H1 (cell line): ENCODE data around the gene GPR35. TPM values are rescaled to one million over a fixed set of nuclear protein-coding genes. Genes with fewer than 3 reads are reported as not detected.

Source experiments
- CTCF ChIA-PET: fragments of 300-600 bp; sonication (Branson Sonifier 250); formaldehyde crosslinking; loops from one replicate; lab custom pipeline; 2021; ENCODE audit not compliant: partially characterized antibody; lab: Charles Lee
- POLR2A ChIA-PET: fragments of 300-600 bp; sonication (Branson Sonifier 250); formaldehyde crosslinking; loops from one replicate; lab custom pipeline; 2021; ENCODE audit warnings: inconsistent platforms; ENCODE audit not compliant: partially characterized antibody; lab: Charles Lee
- DNase-seq, 2 experiments: peaks; one replicate each; pipeline versions ENCODE4 v3.0.0 to v3.0.0-alpha.2; 2010 to 2022; ENCODE audit warnings: low spot score in 2 of 2, low read depth in 1 of 2, mixed read lengths in 1 of 2
- FAIRE-seq: peaks from 2 replicates; lab custom pipeline; 2011; peaks lifted over from hg19 to GRCh38; lab: Jason Lieb, UNC
- H2AFZ ChIP-seq: 2 replicates; pipeline ENCODE4 v1.8.1; 2012; ENCODE audit warnings: low read length, inconsistent platforms
- H2AK5ac ChIP-seq: 2 replicates; pipeline ENCODE4 v1.6.1; 2013; ENCODE audit warnings: low read depth, low read length
- H2BK120ac ChIP-seq: replicated peaks from 2 replicates; pipeline ENCODE3; 2013; ENCODE audit warnings: low read depth, low read length, inconsistent platforms
- H2BK12ac ChIP-seq: 2 replicates; pipeline ENCODE4 v1.6.1; 2013; ENCODE audit warnings: low read depth, low read length
- H2BK15ac ChIP-seq: 2 replicates; pipeline ENCODE4 v1.6.1; 2013; ENCODE audit warnings: low read length
- H2BK20ac ChIP-seq: 2 replicates; pipeline ENCODE4 v1.6.1; 2013; ENCODE audit warnings: low read length
- H2BK5ac ChIP-seq: 2 replicates; pipeline ENCODE4 v1.6.1; 2013; ENCODE audit warnings: low read depth, low read length
- H3K14ac ChIP-seq: 2 replicates; pipeline ENCODE4 v1.6.1; 2013; ENCODE audit warnings: inconsistent platforms; ENCODE audit not compliant: insufficient read length
- H3K18ac ChIP-seq: 2 replicates; pipeline ENCODE4 v1.6.1; 2013; ENCODE audit warnings: low read length; ENCODE audit errors: extremely low read depth
- H3K23ac ChIP-seq: 2 replicates; pipeline ENCODE4 v1.6.1; 2013; ENCODE audit warnings: inconsistent platforms; ENCODE audit not compliant: insufficient read length
- H3K23me2 ChIP-seq: 2 replicates; pipeline ENCODE4 v1.6.1; 2013; ENCODE audit warnings: low read depth, low read length
- H3K27ac ChIP-seq: 2 replicates; pipeline ENCODE4 v1.6.1; 2011; ENCODE audit warnings: low read depth, low read length, inconsistent platforms
- H3K27me3 ChIP-seq, 4 experiments: replicated peaks in 1 of 4; 1 replicate in 1 of 4; 2 replicates in 3 of 4; pipeline versions ENCODE4 v1.6.1 to v1.8.1; 2011 to 2013; ENCODE audit warnings: low read length in 3 of 4, mild to moderate bottlenecking in 3 of 4, inconsistent platforms in 2 of 4, mixed read lengths in 2 of 4, moderate library complexity in 1 of 4; ENCODE audit not compliant: control insufficient read depth in 3 of 4, insufficient read depth in 3 of 4; ENCODE audit errors: extremely low read depth in 1 of 4
- H3K36me3 ChIP-seq, 4 experiments: 2 replicates each; pipeline versions ENCODE4 v1.6.1 to v1.8.1; 2011 to 2013; ENCODE audit warnings: mild to moderate bottlenecking in 4 of 4, low read length in 3 of 4, moderate library complexity in 2 of 4, control low read depth in 1 of 4, inconsistent platforms in 1 of 4; ENCODE audit not compliant: insufficient read depth in 4 of 4, control insufficient read depth in 2 of 4
- H3K4ac ChIP-seq: replicated peaks from 2 replicates; pipeline ENCODE3; 2013; ENCODE audit warnings: low read length, low read depth, mixed read lengths, inconsistent platforms; ENCODE audit not compliant: insufficient read length
- H3K4me1 ChIP-seq, 4 experiments: replicated peaks in 1 of 4; 1 replicate in 1 of 4; 2 replicates in 3 of 4; pipeline versions ENCODE4 v1.6.1 to v1.8.1; 2011 to 2013; ENCODE audit warnings: low read length in 3 of 4, inconsistent platforms in 2 of 4, mixed read lengths in 1 of 4; ENCODE audit not compliant: insufficient read depth in 4 of 4, control insufficient read depth in 3 of 4
- H3K4me2 ChIP-seq, 2 experiments: 2 replicates each; pipeline versions ENCODE4 v1.6.1 to v1.8.1; 2011 to 2013; ENCODE audit warnings: low read depth in 2 of 2, low read length in 2 of 2, control low read depth in 1 of 2, inconsistent platforms in 1 of 2, mild to moderate bottlenecking in 1 of 2; ENCODE audit not compliant: insufficient read depth in 1 of 2
- H3K4me3 ChIP-seq, 4 experiments: fragments of 200-600, 300-600 bp in 1 of 4; sonication (generic), shearing (Covaris generic), sonication (Bioruptor Twin) in 1 of 4; 2 replicates each; pipeline versions ENCODE4 v1.5.1 to v1.8.1; 2011 to 2016; ENCODE audit warnings: low read length in 4 of 4, low read depth in 3 of 4, control low read depth in 2 of 4, inconsistent platforms in 2 of 4, mild to moderate bottlenecking in 2 of 4, mixed read lengths in 1 of 4, moderate library complexity in 1 of 4; ENCODE audit not compliant: insufficient read depth in 2 of 4; ENCODE audit errors: extremely low read depth in 1 of 4
- H3K56ac ChIP-seq: replicated peaks from 2 replicates; pipeline ENCODE3; 2013; ENCODE audit warnings: low read depth, mild to moderate bottlenecking, mixed read lengths, low read length, inconsistent platforms; ENCODE audit not compliant: insufficient read length
- H3K79me1 ChIP-seq: 2 replicates; pipeline ENCODE4 v1.6.1; 2013; ENCODE audit warnings: low read depth, low read length, control low read depth
- H3K79me2 ChIP-seq, 2 experiments: 2 replicates each; pipeline versions ENCODE4 v1.6.1 to v1.8.1; 2012 to 2013; ENCODE audit warnings: low read length in 2 of 2, mild to moderate bottlenecking in 2 of 2, inconsistent platforms in 1 of 2; ENCODE audit not compliant: insufficient read depth in 2 of 2, control insufficient read depth in 1 of 2
- H3K9ac ChIP-seq, 4 experiments: replicated peaks in 1 of 4; 1 replicate in 1 of 4; 2 replicates in 3 of 4; pipeline versions ENCODE4 v1.6.1 to v1.8.1; 2011 to 2013; ENCODE audit warnings: low read depth in 3 of 4, low read length in 3 of 4, control low read depth in 2 of 4, mild to moderate bottlenecking in 2 of 4, moderate library complexity in 2 of 4, inconsistent platforms in 1 of 4; ENCODE audit errors: extremely low read depth in 1 of 4
- H3K9me3 ChIP-seq, 2 experiments: 2 replicates each; pipeline versions ENCODE4 v1.6.1 to v1.8.1; 2012 to 2013; ENCODE audit warnings: mild to moderate bottlenecking in 2 of 2, moderate library complexity in 2 of 2, control low read depth in 1 of 2, inconsistent platforms in 1 of 2, low read depth in 1 of 2, low read length in 1 of 2, mixed read lengths in 1 of 2; ENCODE audit not compliant: insufficient read depth in 2 of 2
- H4K20me1 ChIP-seq, 2 experiments: replicated peaks in 1 of 2; 2 replicates each; pipeline versions ENCODE3 to v1.8.1; 2011 to 2013; ENCODE audit warnings: inconsistent platforms in 2 of 2, low read length in 2 of 2, mild to moderate bottlenecking in 1 of 2; ENCODE audit not compliant: insufficient read depth in 2 of 2, control insufficient read depth in 1 of 2
- H4K5ac ChIP-seq: 2 replicates; pipeline ENCODE4 v1.6.1; 2013; ENCODE audit warnings: low read length, low read depth, mixed read lengths, inconsistent platforms; ENCODE audit not compliant: insufficient read length
- H4K8ac ChIP-seq: 2 replicates; pipeline ENCODE4 v1.8.0; 2013; ENCODE audit warnings: mild to moderate bottlenecking, moderate library complexity, low read length, inconsistent platforms; ENCODE audit not compliant: insufficient read depth; ENCODE audit errors: extremely low read depth
- H4K91ac ChIP-seq: replicated peaks from 2 replicates; pipeline ENCODE3; 2013; ENCODE audit warnings: low read length, mixed read lengths, inconsistent platforms; ENCODE audit not compliant: insufficient read length
- BRCA1 ChIP-seq: IDR thresholded peaks from 2 replicates; pipeline ENCODE4 v1.6.1; 2012; ENCODE audit warnings: low read depth, low read length, improper control_type of control experiment
- GTF2F1 ChIP-seq: IDR thresholded peaks from 2 replicates; pipeline ENCODE4 v1.6.1; 2012; ENCODE audit warnings: low read depth, low read length, improper control_type of control experiment, borderline replicate concordance
- POLR2AphosphoS5 ChIP-seq: IDR thresholded peaks from 2 replicates; pipeline ENCODE4 v1.6.1; 2011; ENCODE audit warnings: low read depth, low read length
- RAD21 ChIP-seq, 2 experiments: IDR thresholded peaks in 1 of 2; conservative IDR thresholded peaks in 1 of 2; 2 replicates each; pipeline ENCODE4 v1.6.1; 2011; ENCODE audit warnings: low read depth in 2 of 2, low read length in 2 of 2, improper control_type of control experiment in 1 of 2, inconsistent platforms in 1 of 2, mild to moderate bottlenecking in 1 of 2, moderate library complexity in 1 of 2
- RBBP5 ChIP-seq: IDR thresholded peaks from 2 replicates; pipeline ENCODE4 v1.7.1; 2012; ENCODE audit warnings: low read depth, mild to moderate bottlenecking, inconsistent platforms, low read length, moderate library complexity, borderline replicate concordance
- RFX5 ChIP-seq: IDR thresholded peaks from 2 replicates; pipeline ENCODE4 v1.6.1; 2011; ENCODE audit warnings: low read depth, low read length, improper control_type of control experiment, borderline replicate concordance
- SIX5 ChIP-seq: IDR thresholded peaks from 2 replicates; pipeline ENCODE4 v1.6.1; 2011; ENCODE audit warnings: mild to moderate bottlenecking, low read depth, low read length
- SP2 ChIP-seq: IDR thresholded peaks from 2 replicates; pipeline ENCODE4 v1.6.1; 2012; ENCODE audit warnings: mild to moderate bottlenecking, low read length, inconsistent platforms
- WGBS, 2 experiments: shearing (Covaris generic) in 1 of 2; methylation state at CpG; one replicate each; pipeline versions ENCODE4 v1.1.6 to v1.1.7; 2013 to 2015; ENCODE audit warnings: low lambda C conversion rate in 2 of 2, mixed read lengths in 2 of 2, inconsistent platforms in 1 of 2, low coverage in 1 of 2, missing lambda C conversion rate in 1 of 2; ENCODE audit not compliant: insufficient replicate concordance in 2 of 2, insufficient coverage in 1 of 2, insufficient read length in 1 of 2; ENCODE audit errors: extremely low coverage in 1 of 2, missing lambda C conversion rate in 1 of 2; 5-methylcytosine and 5-hydroxymethylcytosine counted together
- polyA plus RNA-seq, 7 experiments: library from polyadenylated mRNA; depleted of rRNA in 3 of 7; stranded (reverse) in 5 of 7; unstranded in 2 of 7; fragments of >200 nt in 5 of 7; fragments of 200-250 nt in 2 of 7; gene quantifications; 1 replicate in 5 of 7; 2 replicates in 1 of 7; 4 replicates in 1 of 7; pipeline versions ENCODE4 v1.2.1 to v1.2.3, GENCODE V29; 2011 to 2013; ENCODE audit warnings: missing spikeins in 2 of 7, mixed read lengths in 2 of 7
- total RNA-seq: library from RNA; stranded (reverse); fragmentation: NEBNext Ultra II Directional; extraction: Animal tissue kit (Norgen Biotek cat#: 25700); gene quantifications from 2 replicates; pipeline ENCODE4 v1.2.1, GENCODE V29; 2021
- TF ChIP-seq, protein P1 (sequence below), 3 experiments: IDR thresholded peaks; 1 replicate in 2 of 3; 2 replicates in 1 of 3; pipeline versions ENCODE4 v1.5.1 to v1.6.1; 2011; ENCODE audit warnings: low read length in 3 of 3, mild to moderate bottlenecking in 3 of 3, inconsistent platforms in 2 of 3, low read depth in 1 of 3, moderate library complexity in 1 of 3; ENCODE audit not compliant: insufficient read depth in 1 of 3; ENCODE audit errors: control extremely low read depth in 1 of 3
- TF ChIP-seq, protein P2 (sequence below): IDR thresholded peaks from 2 replicates; pipeline ENCODE4 v1.6.1; 2012; ENCODE audit warnings: low read length, inconsistent platforms

The GPR35 gene
- total and polyA plus RNA-seq, 2 of the 8 experiments (the other 6 are each of a cell fraction or from before 2014, with no cell fraction given) = 0.47 TPM; not detected in 1

DNA sequence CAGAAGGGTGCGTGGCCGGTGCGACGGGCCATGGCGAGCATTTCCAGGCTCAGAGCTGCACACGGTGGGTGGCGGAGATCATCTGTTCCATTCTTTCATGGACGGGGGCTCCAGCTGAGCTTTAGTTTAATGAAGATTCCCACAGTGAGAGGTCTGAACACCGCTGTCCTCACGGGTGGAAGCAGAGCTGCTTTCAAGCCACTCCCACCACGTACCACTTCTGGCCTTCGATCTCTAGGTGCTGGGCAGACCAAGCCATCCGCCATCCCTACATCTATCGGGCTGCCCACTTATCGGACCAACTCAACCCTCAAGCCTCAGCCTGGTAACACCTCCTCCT is 18.5 kb downstream of the GPR35 start:
- H4K20me1 ChIP-seq = no peaks in the 10 kb centered on the region
- H3K79me2 ChIP-seq = no peaks in the 10 kb centered on the region
- no peak overlapping the region for H4K8ac ChIP-seq
- H2BK15ac ChIP-seq = no peak overlapping the region
- no peak overlapping the region for H3K14ac ChIP-seq
- H3K4me1 ChIP-seq = peaks cover 0 to 7% (median 4%) of the 10 kb centered on the region in 4 experiments; a peak in 5 of 7 replicates
- no peak overlapping the region for H4K91ac ChIP-seq
- H3K36me3 ChIP-seq = no peaks in the 10 kb centered on the region
- no peaks in the 10 kb centered on the region for H3K9me3 ChIP-seq
- no peak overlapping the region for H3K9ac ChIP-seq
- H3K56ac ChIP-seq = no peak overlapping the region
- H2BK20ac ChIP-seq = no peak overlapping the region
- no peak overlapping the region for H3K4me3 ChIP-seq
- no peak overlapping the region for H2AK5ac ChIP-seq
- no peak overlapping the region for H3K27ac ChIP-seq
- H3K27me3 ChIP-seq = peaks cover 0 to 4% (median 2%) of the 10 kb centered on the region in 4 experiments; a peak in 2 of 7 replicates
- WGBS, 2 experiments = 95% methylated on average over 15 of the region's 15 CpGs; no CpG with 5 or more reads in 1 of the 2 experiments
- no peak overlapping the region for H2BK5ac ChIP-seq
- H3K23me2 ChIP-seq = no peaks in the 10 kb centered on the region
- no peak overlapping the region for H3K4ac ChIP-seq
- CTCF ChIA-PET = interaction anchor here (0.6 to 1.4 kb wide), 5 partner anchors 14 to 205 kb away, joined by 3 to 4 read pairs (median 3); no protein-coding TSS in a partner anchor
- H2AFZ ChIP-seq = no peak overlapping the region
- DNase-seq (no peak), FAIRE-seq (no peak)
- H4K5ac ChIP-seq = no peak overlapping the region
- H3K18ac ChIP-seq = no peak overlapping the region
- H2BK120ac ChIP-seq = no peak overlapping the region
- no peak overlapping the region for H3K23ac ChIP-seq
- no peak overlapping the region for H2BK12ac ChIP-seq
- no peaks in the 10 kb centered on the region for H3K79me1 ChIP-seq
- POLR2A ChIA-PET = no interaction called here
- H3K4me2 ChIP-seq = no peak overlapping the region
- TF ChIP-seq, protein P1, sequence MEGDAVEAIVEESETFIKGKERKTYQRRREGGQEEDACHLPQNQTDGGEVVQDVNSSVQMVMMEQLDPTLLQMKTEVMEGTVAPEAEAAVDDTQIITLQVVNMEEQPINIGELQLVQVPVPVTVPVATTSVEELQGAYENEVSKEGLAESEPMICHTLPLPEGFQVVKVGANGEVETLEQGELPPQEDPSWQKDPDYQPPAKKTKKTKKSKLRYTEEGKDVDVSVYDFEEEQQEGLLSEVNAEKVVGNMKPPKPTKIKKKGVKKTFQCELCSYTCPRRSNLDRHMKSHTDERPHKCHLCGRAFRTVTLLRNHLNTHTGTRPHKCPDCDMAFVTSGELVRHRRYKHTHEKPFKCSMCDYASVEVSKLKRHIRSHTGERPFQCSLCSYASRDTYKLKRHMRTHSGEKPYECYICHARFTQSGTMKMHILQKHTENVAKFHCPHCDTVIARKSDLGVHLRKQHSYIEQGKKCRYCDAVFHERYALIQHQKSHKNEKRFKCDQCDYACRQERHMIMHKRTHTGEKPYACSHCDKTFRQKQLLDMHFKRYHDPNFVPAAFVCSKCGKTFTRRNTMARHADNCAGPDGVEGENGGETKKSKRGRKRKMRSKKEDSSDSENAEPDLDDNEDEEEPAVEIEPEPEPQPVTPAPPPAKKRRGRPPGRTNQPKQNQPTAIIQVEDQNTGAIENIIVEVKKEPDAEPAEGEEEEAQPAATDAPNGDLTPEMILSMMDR (IDR thresholded peaks at IDR 0.05; ENCODE audit: control extremely low read depth in 1 of 3, insufficient read depth in 1 of 3, low read depth in 1 of 3, low read length in 3 of 3) = no peak
- TF ChIP-seq SP2 = no peak
- TF ChIP-seq, protein P2, sequence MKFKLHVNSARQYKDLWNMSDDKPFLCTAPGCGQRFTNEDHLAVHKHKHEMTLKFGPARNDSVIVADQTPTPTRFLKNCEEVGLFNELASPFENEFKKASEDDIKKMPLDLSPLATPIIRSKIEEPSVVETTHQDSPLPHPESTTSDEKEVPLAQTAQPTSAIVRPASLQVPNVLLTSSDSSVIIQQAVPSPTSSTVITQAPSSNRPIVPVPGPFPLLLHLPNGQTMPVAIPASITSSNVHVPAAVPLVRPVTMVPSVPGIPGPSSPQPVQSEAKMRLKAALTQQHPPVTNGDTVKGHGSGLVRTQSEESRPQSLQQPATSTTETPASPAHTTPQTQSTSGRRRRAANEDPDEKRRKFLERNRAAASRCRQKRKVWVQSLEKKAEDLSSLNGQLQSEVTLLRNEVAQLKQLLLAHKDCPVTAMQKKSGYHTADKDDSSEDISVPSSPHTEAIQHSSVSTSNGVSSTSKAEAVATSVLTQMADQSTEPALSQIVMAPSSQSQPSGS = no peak
- TF ChIP-seq RFX5 = no peak
- TF ChIP-seq SIX5 = no peak
- TF ChIP-seq RAD21 (IDR thresholded peaks at IDR 0.05 in 1 of 2, conservative IDR thresholded peaks at IDR 0.05 in 1 of 2; ENCODE audit: low read depth in 2 of 2, low read length in 2 of 2) = no peak
- no peak for TF ChIP-seq POLR2AphosphoS5
- TF ChIP-seq GTF2F1 = no peak
- TF ChIP-seq RBBP5 = no peak
- TF ChIP-seq BRCA1 = no peak
